Kidney (tissue), 14 donors: ENCODE data around the gene CALU. TPM values are rescaled to one million over a fixed set of nuclear protein-coding genes. Genes with fewer than 3 reads are reported as not detected.

Source experiments
- DNase-seq, 5 donors: peaks; one replicate each; pipeline ENCODE4 v3.0.0-alpha.2; 2013 to 2020
- FAIRE-seq: peaks from 2 replicates; lab custom pipeline; 2012; peaks lifted over from hg19 to GRCh38; lab: Jason Lieb, UNC
- H3K27ac ChIP-seq, 2 donors: one replicate each; pipeline ENCODE4 v1.7.0; 2013; ENCODE audit warnings: low read depth in 2 of 2, low read length in 2 of 2, inconsistent platforms in 1 of 2
- H3K27me3 ChIP-seq: one replicate; pipeline ENCODE4 v1.7.1; 2013; ENCODE audit warnings: low read length, inconsistent platforms; ENCODE audit not compliant: control insufficient read depth, insufficient read depth
- H3K36me3 ChIP-seq, 3 donors: one replicate each; pipeline versions ENCODE4 v1.7.0 to v1.7.1; 2013; ENCODE audit warnings: low read length in 3 of 3, control low read depth in 1 of 3, inconsistent platforms in 1 of 3; ENCODE audit not compliant: insufficient read depth in 3 of 3, control insufficient read depth in 2 of 3
- H3K4me1 ChIP-seq, 3 donors: one replicate each; pipeline versions ENCODE4 v1.7.0 to v1.7.1; 2013; ENCODE audit warnings: low read length in 3 of 3, inconsistent platforms in 1 of 3, low read depth in 1 of 3; ENCODE audit not compliant: control insufficient read depth in 2 of 3, insufficient read depth in 2 of 3
- H3K4me3 ChIP-seq, 3 donors: one replicate each; pipeline versions ENCODE4 v1.7.0 to v1.8.1; 2013; ENCODE audit warnings: low read length in 3 of 3, control low read depth in 1 of 3, inconsistent platforms in 1 of 3
- H3K9ac ChIP-seq, 3 donors: one replicate each; pipeline versions ENCODE4 v1.7.0 to v1.7.1; 2013; ENCODE audit warnings: low read length in 3 of 3, control low read depth in 1 of 3, inconsistent platforms in 1 of 3
- H3K9me3 ChIP-seq, 3 donors: one replicate each; pipeline versions ENCODE4 v1.7.0 to v1.7.1; 2013; ENCODE audit warnings: low read length in 3 of 3, control low read depth in 1 of 3, inconsistent platforms in 1 of 3; ENCODE audit not compliant: control insufficient read depth in 2 of 3, insufficient read depth in 1 of 3
- CTCF ChIP-seq: IDR thresholded peaks from 3 replicates; pipeline ENCODE4 v1.5.1; 2012; ENCODE audit warnings: mild to moderate bottlenecking, moderate library complexity, borderline replicate concordance; ENCODE audit not compliant: insufficient read depth; ENCODE audit errors: extremely low read depth
- intact Hi-C: fragments of 100-400 bp; cut with DNase I; formaldehyde crosslinking; loops from one replicate; pipeline ENCODE4 v1.11.1; 2022
- polyA plus RNA-seq: library from polyadenylated mRNA; stranded (reverse); fragments of 350-450 nt; fragmentation: Illumina TruSeq; extraction: RNeasy Lipid Tissue Mini Kit (QIAGEN cat#74804); gene quantifications from one replicate; pipeline ENCODE4 v1.2.3, GENCODE V29; 2014; ENCODE audit warnings: low read depth, low replicate concordance; ENCODE audit not compliant: insufficient read depth
- total RNA-seq: library from RNA; stranded (reverse); fragmentation: NEBNext Ultra II Directional; extraction: Animal tissue kit (Norgen Biotek cat#: 25700); gene quantifications from one replicate; pipeline ENCODE4 v1.2.1, GENCODE V29; 2021
- donor health status: control.
- donor health status: control.
- donor health status: control.
- donor health status: control.
- donor health status: control.
- donor health status: DM: yes; HTN: yes; CAD: no.
- donor health status: Normal renal cell carcinoma (clear cell type).

Gene CALU
- total and polyA plus RNA-seq, 2 donors from 2014 or later = 32.9 to 75.1 TPM

DNA sequence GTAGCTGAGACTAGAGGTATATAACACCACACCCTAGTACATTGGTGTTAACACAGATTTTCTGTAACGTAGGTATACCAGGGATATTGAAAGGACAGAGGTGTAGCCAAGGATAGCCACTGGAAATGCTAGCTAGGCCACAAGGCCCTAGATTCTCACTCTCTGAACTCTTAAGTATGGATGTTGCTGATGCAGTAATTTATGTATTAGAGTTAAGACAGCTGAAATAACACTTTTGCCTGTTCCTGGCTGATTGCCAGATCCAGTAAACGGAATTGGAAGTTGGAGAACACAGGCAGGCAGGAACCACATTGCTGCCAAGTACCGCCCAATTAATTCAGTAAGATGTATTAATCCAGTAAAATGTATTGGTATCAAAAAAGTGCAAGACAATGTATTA is 1.8 kb downstream of the CALU start:
- TF ChIP-seq CTCF = no peak
- Histone ChIP-seq H3K9me3 (no peaks in the 10 kb centered on the region), H3K27me3 (no peaks in the 10 kb centered on the region), H3K4me3 (peak overlapping the region in 1 of 3 donors; percentile 86), H3K4me1 (peaks cover 2 to 18% (median 10%) of the 10 kb centered on the region in 3 donors), H3K36me3 (no peaks in the 10 kb centered on the region), H3K9ac (no peak overlapping the region), H3K27ac (no peak overlapping the region)
- DNase-seq (peak in 1 of 5 donors; percentile 43), FAIRE-seq (no peak)
- intact Hi-C loops = no loop called here

DNA sequence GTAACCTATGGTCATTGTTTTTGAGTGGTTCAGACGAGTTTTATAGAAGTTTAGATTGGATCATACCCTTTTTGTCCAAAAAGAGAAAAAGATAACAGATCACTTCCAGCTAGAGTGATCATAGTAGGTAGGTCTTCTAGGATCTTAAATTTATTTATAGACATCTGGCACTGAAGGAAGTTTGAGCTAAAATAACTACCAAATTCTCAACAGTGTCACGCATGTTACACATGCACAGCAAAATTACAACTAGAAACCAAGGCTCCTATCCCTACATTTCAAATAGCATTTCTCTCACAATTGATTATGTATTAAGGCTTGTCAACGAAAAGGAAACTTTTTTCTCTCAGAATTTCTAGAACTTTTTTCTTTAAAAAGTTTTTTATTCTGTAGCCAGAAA is 2.3 kb downstream of the CALU start:
- FAIRE-seq = no peak
- H3K4me3 ChIP-seq = no peak overlapping the region
- no peak overlapping the region for H3K9ac ChIP-seq
- intact Hi-C loops = no loop called here
- no peaks in the 10 kb centered on the region for H3K36me3 ChIP-seq
- no peak for DNase-seq
- H3K27me3 ChIP-seq = no peaks in the 10 kb centered on the region
- H3K27ac ChIP-seq = no peak overlapping the region
- H3K4me1 ChIP-seq = peaks cover 2 to 18% (median 10%) of the 10 kb centered on the region in 3 donors
- no peak for TF ChIP-seq CTCF
- no peaks in the 10 kb centered on the region for H3K9me3 ChIP-seq

GRCh38 chr7:128742206-128742605 is 3.0 kb downstream of the CALU start:
- no peak overlapping the region for H3K4me3 ChIP-seq
- H3K9ac ChIP-seq = no peak overlapping the region
- H3K9me3 ChIP-seq = no peaks in the 10 kb centered on the region
- no peaks in the 10 kb centered on the region for H3K27me3 ChIP-seq
- H3K36me3 ChIP-seq = no peaks in the 10 kb centered on the region
- peaks cover 2 to 18% (median 10%) of the 10 kb centered on the region in 3 donors for H3K4me1 ChIP-seq
- intact Hi-C loops = no loop called here
- no peak overlapping the region for H3K27ac ChIP-seq
- FAIRE-seq (no peak), DNase-seq (no peak)
- no peak for TF ChIP-seq CTCF
